ENCODE results near the gene ZNF326. TPM values are rescaled to one million over a fixed set of nuclear protein-coding genes. Genes with fewer than 3 reads are reported as not detected.

Gene ZNF326
- total and polyA plus RNA-seq, 10 of the 15 experiments (the other 5 are each of a cell fraction or from before 2014, with no cell fraction given), result 7.1 to 29.4 (median 21.9) TPM

GRCh38 chr1:89974696-89975470, 20.0 kb upstream of the ZNF326 start:
- POLR2A ChIA-PET, result interaction anchor here (0.7 kb wide), 1 partner anchor 123 kb away, joined by 3 read pairs; no protein-coding TSS in a partner anchor
- RAD21 ChIA-PET (ENCODE audit: unreplicated experiment), result interaction anchor here (0.8 to 1.0 kb wide), 4 partner anchors 11 to 75 kb away, joined by 3 to 6 read pairs (median 4); no protein-coding TSS in a partner anchor
- intact Hi-C loops (cut with micrococcal nuclease; ENCODE audit: unreplicated experiment), result no loop called here
- SMC1A ChIA-PET (ENCODE audit: uncharacterized antibody, unreplicated experiment), result interaction anchor here (1.4 to 1.7 kb wide), 3 partner anchors 11 to 29 kb away, joined by 3 to 4 read pairs (median 4); no protein-coding TSS in a partner anchor
- no peak overlapping the region for H3K27ac ChIP-seq (ENCODE audit: control insufficient read depth, insufficient read depth)
- H3K27me3 ChIP-seq (replicated peaks in 1 of 2; ENCODE audit: control insufficient read depth in 2 of 2, insufficient read depth in 2 of 2, low read length in 1 of 2), result no peaks in the 10 kb centered on the region
- in situ Hi-C loops (cut with MboI), result loop anchor here (25.0 kb wide), 2 partner anchors 338 to 463 kb away; partner anchors contain the start of genes LRRC8B and LRRC8C
- no peaks in the 10 kb centered on the region for H3K36me3 ChIP-seq (ENCODE audit: control insufficient read depth in 2 of 2, insufficient read depth in 2 of 2, low read length in 1 of 2)
- H3K4me1 ChIP-seq (ENCODE audit: control insufficient read depth, insufficient read depth, low read length), result peaks cover 6% of the 10 kb centered on the region; the same call in 1 of the 2 replicates
- no peaks in the 10 kb centered on the region for H3K79me2 ChIP-seq (ENCODE audit: control insufficient read depth, insufficient read depth, low read length)
- H4K20me1 ChIP-seq (ENCODE audit: control insufficient read depth, insufficient read depth), result no peaks in the 10 kb centered on the region
- ATAC-seq (peak; percentile 34), DNase-seq (ENCODE audit: low read depth, low spot score) (no peak), FAIRE-seq (no peak)
- H3K9ac ChIP-seq (ENCODE audit: control insufficient read depth, insufficient read depth, low read length), result no peak overlapping the region
- CTCF ChIA-PET, result interaction anchor here (0.7 kb wide), 1 partner anchor 9 kb away, joined by 3 read pairs; no protein-coding TSS in a partner anchor
- H2AFZ ChIP-seq (ENCODE audit: control insufficient read depth, low read depth, low read length), result peak overlapping the region; percentile 45
- no peak overlapping the region for H3K4me3 ChIP-seq
- 29% methylated on average over 4 of the region's 4 CpGs for WGBS (ENCODE audit: insufficient coverage, insufficient replicate concordance, low lambda C conversion rate, missing lambda C conversion rate)
- H3K4me2 ChIP-seq (ENCODE audit: control insufficient read depth, insufficient read depth), result no peak overlapping the region
- BruUV-seq (replicated peaks), result no TSS peak
- H3K9me3 ChIP-seq (replicated peaks; ENCODE audit: control insufficient read depth, insufficient read depth, low read length), result no peaks in the 10 kb centered on the region
- no peak for TF ChIP-seq NFXL1 (IDR thresholded peaks at IDR 0.05; ENCODE audit: borderline replicate concordance)
- no peak for TF ChIP-seq CREB1 (IDR thresholded peaks at IDR 0.05; ENCODE audit: low read depth)
- TF ChIP-seq JUNB (IDR thresholded peaks at IDR 0.05), result no peak
- no peak for TF ChIP-seq TCF3 (IDR thresholded peaks at IDR 0.05; ENCODE audit: borderline replicate concordance, insufficient read depth, low read depth, low read length)
- no peak for TF ChIP-seq SRF (IDR thresholded peaks at IDR 0.05; ENCODE audit: low read depth in 2 of 2, low read length in 2 of 2)
- TF ChIP-seq IRF4 (IDR thresholded peaks at IDR 0.05; ENCODE audit: low read depth, low read length), result no peak
- no peak for TF ChIP-seq KLF5 (IDR thresholded peaks at IDR 0.05; ENCODE audit: partially characterized antibody)
- TF ChIP-seq E2F8 (IDR thresholded peaks at IDR 0.05; ENCODE audit: low read depth, partially characterized antibody), result no peak
- TF ChIP-seq ZNF207 (IDR thresholded peaks at IDR 0.05; ENCODE audit: borderline replicate concordance), result no peak
- no peak for TF ChIP-seq YY1 (IDR thresholded peaks at IDR 0.05; ENCODE audit: low read depth, low read length)
- TF ChIP-seq TCF12 (IDR thresholded peaks at IDR 0.05; ENCODE audit: low read depth, low read length), result no peak
- no peak for TF ChIP-seq MXI1 (IDR thresholded peaks at IDR 0.05; ENCODE audit: low read depth, low read length)
- no peak for TF ChIP-seq CHD4 (IDR thresholded peaks at IDR 0.05)
- TF ChIP-seq GATAD2B (conservative IDR thresholded peaks at IDR 0.05; ENCODE audit: low read depth), result no peak
